GM23338 (cell line): ENCODE results near the gene EVI5. TPM values are rescaled to one million over a fixed set of nuclear protein-coding genes. Genes with fewer than 3 reads are reported as not detected.
A peak's percentile ranks its signal among the peaks of the same experiment; 100 is the strongest.

ENCODE experiments used
- ATAC-seq: fragments of 200-7000 bp; cut with Tn5 transposase; 3 replicates; pipeline ENCODE4 v1.9.1; 2020
- DNase-seq: peaks from one replicate; pipeline ENCODE4 v3.0.0-alpha.2; 2015; ENCODE audit warnings: low spot score
- H2AFZ ChIP-seq: fragments of 200-600 bp; sonication (generic); 2 replicates; pipeline ENCODE4 v1.8.0; 2016; ENCODE audit warnings: antibody characterized with exemption, mild to moderate bottlenecking, moderate library complexity
- H3F3A ChIP-seq: fragments of 200-600 bp; sonication (generic); replicated peaks from 2 replicates; pipeline ENCODE4 v1.8.0; 2017; ENCODE audit warnings: antibody characterized with exemption, mixed run types, low read depth
- H3K27ac ChIP-seq: fragments of 200-600 bp; sonication (generic); 2 replicates; pipeline ENCODE4 v1.6.1; 2016; ENCODE audit warnings: low read depth
- H3K27me3 ChIP-seq: fragments of 200-600 bp; sonication (generic); 2 replicates; pipeline ENCODE4 v1.8.0; 2016; ENCODE audit warnings: mild to moderate bottlenecking, mixed run types, moderate library complexity; ENCODE audit not compliant: insufficient read depth
- H3K36me3 ChIP-seq: fragments of 200-600 bp; sonication (generic); 2 replicates; pipeline ENCODE4 v1.8.0; 2016; ENCODE audit warnings: mild to moderate bottlenecking; ENCODE audit not compliant: insufficient read depth
- H3K4me1 ChIP-seq: fragments of 200-600 bp; sonication (generic); 2 replicates; pipeline ENCODE4 v1.8.0; 2016; ENCODE audit warnings: mild to moderate bottlenecking, moderate library complexity; ENCODE audit not compliant: insufficient read depth
- H3K4me2 ChIP-seq: fragments of 200-600 bp; sonication (generic); 2 replicates; pipeline ENCODE4 v1.7.1; 2017; ENCODE audit warnings: mixed run types
- H3K4me3 ChIP-seq: fragments of 200-600 bp; sonication (generic); 2 replicates; pipeline ENCODE4 v1.6.1; 2016; ENCODE audit warnings: mixed run types
- H3K79me2 ChIP-seq: fragments of 200-600 bp; sonication (generic); replicated peaks from 2 replicates; pipeline ENCODE4 v1.8.0; 2017; ENCODE audit warnings: mild to moderate bottlenecking; ENCODE audit not compliant: insufficient read depth
- H3K9me2 ChIP-seq: fragments of 200-600 bp; sonication (generic); 2 replicates; pipeline ENCODE4 v1.8.0; 2017; ENCODE audit not compliant: insufficient read depth
- H4K20me1 ChIP-seq: fragments of 200-600 bp; sonication (generic); replicated peaks from 2 replicates; pipeline ENCODE4 v1.8.0; 2017; ENCODE audit warnings: mild to moderate bottlenecking; ENCODE audit not compliant: insufficient read depth
- H3K27ac Mint-ChIP-seq: 2 replicates; pipeline ENCODE4 v1.8.0; 2020; ENCODE audit warnings: inconsistent platforms, mild to moderate bottlenecking, moderate library complexity, mixed read lengths
- H3K27me3 Mint-ChIP-seq: 3 replicates; pipeline ENCODE4 v1.8.0; 2022; ENCODE audit warnings: low read depth, mild to moderate bottlenecking, moderate library complexity, mixed read lengths, inconsistent platforms; ENCODE audit not compliant: insufficient read depth, poor library complexity
- H3K36me3 Mint-ChIP-seq: 3 replicates; pipeline ENCODE4 v1.8.0; 2021; ENCODE audit warnings: low read depth, mild to moderate bottlenecking, inconsistent platforms, moderate library complexity, mixed read lengths
- H3K4me1 Mint-ChIP-seq: 3 replicates; pipeline ENCODE4 v1.8.0; 2020; ENCODE audit warnings: mild to moderate bottlenecking, inconsistent platforms, mixed read lengths
- H3K4me3 Mint-ChIP-seq: 3 replicates; pipeline ENCODE4 v1.8.0; 2021; ENCODE audit warnings: moderate library complexity, mild to moderate bottlenecking, inconsistent platforms, mixed read lengths
- H3K9me3 Mint-ChIP-seq: 3 replicates; pipeline ENCODE4 v1.8.0; 2020; ENCODE audit warnings: moderate library complexity, mild to moderate bottlenecking, inconsistent platforms, mixed read lengths
- CREB1 ChIP-seq: fragments of 250-450 bp; sonication (Bioruptor Pico); IDR thresholded peaks from 2 replicates; pipeline ENCODE4 v1.5.0; 2020; ENCODE audit warnings: low read depth, mild to moderate bottlenecking, moderate library complexity
- CTCF ChIP-seq, 2 experiments: fragments of 200-600 bp in 1 of 2; sonication (generic) in 1 of 2; conservative IDR thresholded peaks; 2 replicates each; pipeline versions ENCODE4 v1.5.1 to v1.6.1; 2016 to 2017; ENCODE audit warnings: antibody characterized with exemption in 2 of 2, low read depth in 2 of 2, mild to moderate bottlenecking in 2 of 2, moderate library complexity in 1 of 2
- EZH2 ChIP-seq: fragments of 200-600 bp; sonication (generic); IDR thresholded peaks from one replicate; pipeline ENCODE4 v1.8.0; 2017; ENCODE audit warnings: antibody characterized with exemption, mild to moderate bottlenecking, low read depth; ENCODE audit not compliant: unreplicated experiment
- EZH2phosphoT487 ChIP-seq: fragments of 200-600 bp; sonication (generic); IDR thresholded peaks from one replicate; pipeline ENCODE4 v1.8.1; 2018; ENCODE audit warnings: antibody characterized with exemption; ENCODE audit not compliant: unreplicated experiment
- JUNB ChIP-seq: IDR thresholded peaks from one replicate; pipeline ENCODE4 v1.6.1; 2016; ENCODE audit warnings: antibody characterized with exemption; ENCODE audit not compliant: unreplicated experiment
- NANOG ChIP-seq: IDR thresholded peaks from 2 replicates; pipeline ENCODE4 v1.6.1; 2016; ENCODE audit warnings: antibody characterized with exemption, borderline replicate concordance
- POLR2AphosphoS5 ChIP-seq: IDR thresholded peaks from 2 replicates; pipeline ENCODE4 v1.6.1; 2016; ENCODE audit warnings: antibody characterized with exemption, low read depth
- REST ChIP-seq: IDR thresholded peaks from one replicate; pipeline ENCODE4 v1.6.1; 2018; ENCODE audit warnings: antibody characterized with exemption; ENCODE audit not compliant: unreplicated experiment
- STAT1 ChIP-seq: IDR thresholded peaks from one replicate; pipeline ENCODE4 v1.6.1; 2016; ENCODE audit warnings: antibody characterized with exemption; ENCODE audit not compliant: unreplicated experiment
- ZNF114 ChIP-seq: fragments of 250-450 bp; sonication (Bioruptor Pico); IDR thresholded peaks from 2 replicates; pipeline ENCODE4 v1.5.0; 2020; ENCODE audit warnings: mild to moderate bottlenecking, moderate library complexity
- ZNF331 ChIP-seq: fragments of 250-450 bp; sonication (Bioruptor Pico); IDR thresholded peaks from 2 replicates; pipeline ENCODE4 v1.5.0; 2020; ENCODE audit warnings: low read depth, mild to moderate bottlenecking, moderate library complexity
- polyA plus RNA-seq: library from polyadenylated mRNA; unstranded; fragments of >200 nt; fragmentation: Nextera tagmentation; extraction: Ambion mirVana; gene quantifications from 2 replicates; pipeline ENCODE4 v1.2.1, GENCODE V29; 2016
- total RNA-seq: library from RNA; depleted of rRNA; stranded (reverse); fragments of >200 nt; shearing (Covaris generic); gene quantifications from 2 replicates; pipeline ENCODE4 v1.2.3, GENCODE V29; 2014
- TF ChIP-seq, protein P1 (sequence below): IDR thresholded peaks from 2 replicates; pipeline ENCODE4 v1.6.1; 2016; ENCODE audit warnings: antibody characterized with exemption

EVI5 gene
- total and polyA plus RNA-seq, 2 experiments from 2014 or later = 15.6 to 24.8 TPM

DNA sequence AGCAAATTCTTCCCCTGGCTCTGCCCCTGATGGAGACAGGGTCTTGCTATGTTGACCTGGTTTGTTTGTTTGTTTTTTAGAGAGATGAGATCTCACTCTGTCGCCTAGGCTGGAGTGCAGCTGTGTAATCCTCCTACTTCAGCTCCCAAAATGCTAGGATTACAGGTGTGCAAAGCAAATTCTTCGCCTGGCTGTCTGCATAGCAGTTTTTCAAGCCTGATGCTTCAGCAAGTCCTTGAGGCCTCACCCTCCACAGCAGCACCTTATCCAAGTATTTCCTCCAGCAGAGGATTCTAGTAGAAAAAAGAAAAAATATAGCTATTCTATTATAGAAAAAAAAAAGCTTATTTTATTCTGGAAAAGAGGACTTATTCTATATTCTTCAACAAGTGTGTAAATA lies 31.8 kb upstream of the EVI5 start:
- Histone ChIP-seq H3K4me1 (no peaks in the 10 kb centered on the region), H2AFZ (no peak overlapping the region; the same call in 1 of the 2 replicates), H3K27ac (no peak overlapping the region), H3K79me2 (no peaks in the 10 kb centered on the region), H3K4me3 (no peak overlapping the region), H3K9me2 (no peaks in the 10 kb centered on the region), H4K20me1 (no peaks in the 10 kb centered on the region), H3F3A (no peaks in the 10 kb centered on the region), H3K27me3 (no peaks in the 10 kb centered on the region), H3K4me2 (no peak overlapping the region), H3K36me3 (no peaks in the 10 kb centered on the region)
- H3K9me3 Mint-ChIP-seq = no peaks in the 10 kb centered on the region
- no peak overlapping the region for H3K4me3 Mint-ChIP-seq
- H3K27me3 Mint-ChIP-seq = no peaks in the 10 kb centered on the region
- H3K36me3 Mint-ChIP-seq = no peaks in the 10 kb centered on the region
- no peaks in the 10 kb centered on the region; the same call in 2 of the 3 replicates for H3K4me1 Mint-ChIP-seq
- no peak overlapping the region for H3K27ac Mint-ChIP-seq
- no peak for ATAC-seq
- TF ChIP-seq REST (no peak), ZNF331 (CRISPR knock-in tag) (no peak), JUNB (no peak), EZH2phosphoT487 (no peak), STAT1 (no peak), NANOG (no peak), POLR2AphosphoS5 (no peak), CTCF (conservative IDR thresholded peaks at IDR 0.05; ENCODE audit: low read depth in 2 of 2) (no peak), ZNF114 (CRISPR knock-in tag) (no peak), EZH2 (no peak), CREB1 (CRISPR knock-in tag) (no peak)
- no peak for DNase-seq

DNA sequence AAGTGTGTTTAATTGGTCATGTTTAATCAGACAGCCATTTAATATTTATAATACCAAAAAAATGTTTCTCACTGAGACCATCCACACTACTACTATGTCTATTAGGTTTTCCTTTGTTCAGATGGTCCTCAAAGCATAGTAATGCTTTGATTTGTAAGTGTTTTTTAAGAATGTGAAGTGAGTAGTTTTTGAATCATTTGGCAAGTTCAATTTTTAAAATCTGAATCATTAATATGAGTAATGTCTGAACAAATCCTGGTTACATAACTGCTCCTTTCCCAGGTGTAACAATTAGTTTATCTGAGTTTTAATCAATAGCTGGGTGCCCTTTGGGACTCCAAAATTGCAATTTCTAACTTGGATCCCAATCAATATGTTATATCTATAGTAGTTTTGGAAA lies 23.5 kb upstream of the EVI5 start:
- Histone ChIP-seq H2AFZ (0 out of 2 replicates have a peak overlapping the region, but pooled peaks have one; percentile 34), H3K4me1 (no peaks in the 10 kb centered on the region), H3K4me2 (no peak overlapping the region), H3F3A (no peaks in the 10 kb centered on the region), H3K27me3 (no peaks in the 10 kb centered on the region), H3K36me3 (no peaks in the 10 kb centered on the region), H3K27ac (no peak overlapping the region), H3K4me3 (no peak overlapping the region), H3K79me2 (no peaks in the 10 kb centered on the region), H3K9me2 (no peaks in the 10 kb centered on the region), H4K20me1 (no peaks in the 10 kb centered on the region)
- no peak overlapping the region for H3K27ac Mint-ChIP-seq
- ATAC-seq (no peak), DNase-seq (no peak)
- no peak overlapping the region for H3K4me3 Mint-ChIP-seq
- H3K9me3 Mint-ChIP-seq = no peaks in the 10 kb centered on the region
- no peaks in the 10 kb centered on the region for H3K4me1 Mint-ChIP-seq
- no peaks in the 10 kb centered on the region for H3K36me3 Mint-ChIP-seq
- peaks cover 3% of the 10 kb centered on the region for H3K27me3 Mint-ChIP-seq
- TF ChIP-seq JUNB = no peak
- no peak for TF ChIP-seq ZNF331 (CRISPR knock-in tag)
- TF ChIP-seq STAT1 = no peak
- TF ChIP-seq REST = no peak
- TF ChIP-seq ZNF114 (CRISPR knock-in tag) = no peak
- no peak for TF ChIP-seq NANOG
- TF ChIP-seq, protein P1, sequence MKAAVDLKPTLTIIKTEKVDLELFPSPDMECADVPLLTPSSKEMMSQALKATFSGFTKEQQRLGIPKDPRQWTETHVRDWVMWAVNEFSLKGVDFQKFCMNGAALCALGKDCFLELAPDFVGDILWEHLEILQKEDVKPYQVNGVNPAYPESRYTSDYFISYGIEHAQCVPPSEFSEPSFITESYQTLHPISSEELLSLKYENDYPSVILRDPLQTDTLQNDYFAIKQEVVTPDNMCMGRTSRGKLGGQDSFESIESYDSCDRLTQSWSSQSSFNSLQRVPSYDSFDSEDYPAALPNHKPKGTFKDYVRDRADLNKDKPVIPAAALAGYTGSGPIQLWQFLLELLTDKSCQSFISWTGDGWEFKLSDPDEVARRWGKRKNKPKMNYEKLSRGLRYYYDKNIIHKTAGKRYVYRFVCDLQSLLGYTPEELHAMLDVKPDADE = no peak
- no peak for TF ChIP-seq POLR2AphosphoS5
- no peak for TF ChIP-seq CREB1 (CRISPR knock-in tag)
- no peak for TF ChIP-seq CTCF (conservative IDR thresholded peaks at IDR 0.05; ENCODE audit: low read depth in 2 of 2)
